ENCODE results near the gene PPIL1. TPM values are rescaled to one million over a fixed set of nuclear protein-coding genes. Genes with fewer than 3 reads are reported as not detected.

Gene PPIL1
- total and polyA plus RNA-seq, 2 of the 4 experiments (the other 2 are of a cell fraction), result 28.4 to 58.4 TPM

DNA sequence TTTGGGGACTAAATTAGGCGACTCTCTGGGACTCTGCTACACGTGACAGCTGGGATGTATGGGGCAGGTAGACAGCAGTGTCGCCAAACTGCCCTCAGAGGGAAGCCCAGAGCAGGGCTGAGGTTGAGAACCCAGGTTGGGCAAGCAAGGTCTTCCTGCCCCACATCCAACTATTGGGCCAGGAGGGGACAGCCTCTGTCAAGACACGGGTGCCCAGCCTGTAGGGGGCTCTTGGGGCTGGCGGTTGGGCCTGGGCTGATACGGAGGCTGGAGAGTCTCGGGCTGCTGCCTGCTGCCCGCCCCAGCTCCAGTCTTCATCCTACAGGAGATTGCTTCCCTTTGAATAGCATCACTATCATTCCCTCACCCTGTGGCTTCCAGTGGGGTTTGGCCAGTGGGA lies 68.7 kb downstream of the PPIL1 start:
- Histone ChIP-seq H2AK5ac (ENCODE audit: low read depth, low read length) (no peak overlapping the region), H3K18ac (ENCODE audit: low read depth, low read length) (no peak overlapping the region), H2BK20ac (ENCODE audit: low read depth, low read length) (no peak overlapping the region), H3K27ac (ENCODE audit: insufficient read depth, low read length) (no peak overlapping the region), H3K56ac (ENCODE audit: extremely low read depth, insufficient read depth, low read length) (no peak overlapping the region), H3K9ac (ENCODE audit: low read depth, low read length) (no peak overlapping the region), H2BK5ac (ENCODE audit: low read depth, low read length, poor library complexity, severe bottlenecking) (no peak overlapping the region), H3K4me1 (ENCODE audit: control insufficient read depth, insufficient read depth, low read length) (no peaks in the 10 kb centered on the region), H2AK9ac (replicated peaks; ENCODE audit: low read depth, low read length, poor library complexity) (no peak overlapping the region), H3K4me3 (ENCODE audit: insufficient read depth, low read depth, low read length) (no peak overlapping the region), H2BK120ac (ENCODE audit: low read depth, low read length) (no peak overlapping the region), H3K9me1 (ENCODE audit: insufficient read depth, low read length) (no peaks in the 10 kb centered on the region), H4K8ac (ENCODE audit: low read depth in 2 of 2, low read length in 2 of 2) (no peak overlapping the region), H3K9me3 (ENCODE audit: control insufficient read depth, insufficient read depth, low read length) (no peaks in the 10 kb centered on the region), H3K36me3 (ENCODE audit: control insufficient read depth, insufficient read depth, low read length) (no peaks in the 10 kb centered on the region), H3K79me1 (ENCODE audit: low read depth in 1 of 2, low read length in 2 of 2) (no peaks in the 10 kb centered on the region), H3K4ac (ENCODE audit: low read depth, low read length) (no peak overlapping the region), H4K20me1 (ENCODE audit: insufficient read depth, low read length) (no peaks in the 10 kb centered on the region), H2BK15ac (ENCODE audit: low read depth, low read length) (no peak overlapping the region), H4K5ac (ENCODE audit: low read depth, low read length) (no peak overlapping the region), H2AFZ (replicated peaks; ENCODE audit: low read length, poor library complexity) (no peak overlapping the region), H3K23ac (ENCODE audit: low read depth, low read length) (no peak overlapping the region), H4K91ac (ENCODE audit: insufficient read depth, low read depth, low read length) (no peak overlapping the region), H3K14ac (replicated peaks; ENCODE audit: low read depth, low read length) (no peak overlapping the region), H3K27me3 (ENCODE audit: control insufficient read depth, insufficient read depth, low read length) (peaks cover 57% of the 10 kb centered on the region), H3K4me2 (ENCODE audit: low read depth, low read length) (no peak overlapping the region)
- intact Hi-C loops (cut with micrococcal nuclease), result no loop called here
- POLR2A ChIA-PET (ENCODE audit: unreplicated experiment), result no interaction called here
- CTCF ChIA-PET, result no interaction called here
- WGBS, 2 experiments (ENCODE audit: extremely low coverage in 2 of 2, insufficient read length in 1 of 2), result 80% methylated on average over 1 of the region's 8 CpGs; no CpG with 5 or more reads in 1 of the 2 experiments
- DNase-seq, result no peak
- ATAC-seq (ENCODE audit: low read depth), result no peak
- TF ChIP-seq, protein P1, sequence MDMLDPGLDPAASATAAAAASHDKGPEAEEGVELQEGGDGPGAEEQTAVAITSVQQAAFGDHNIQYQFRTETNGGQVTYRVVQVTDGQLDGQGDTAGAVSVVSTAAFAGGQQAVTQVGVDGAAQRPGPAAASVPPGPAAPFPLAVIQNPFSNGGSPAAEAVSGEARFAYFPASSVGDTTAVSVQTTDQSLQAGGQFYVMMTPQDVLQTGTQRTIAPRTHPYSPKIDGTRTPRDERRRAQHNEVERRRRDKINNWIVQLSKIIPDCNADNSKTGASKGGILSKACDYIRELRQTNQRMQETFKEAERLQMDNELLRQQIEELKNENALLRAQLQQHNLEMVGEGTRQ (IDR thresholded peaks at IDR 0.05; ENCODE audit: low read depth, low read length), result no peak
- TF ChIP-seq POLR2A (IDR thresholded peaks at IDR 0.05; ENCODE audit: low read depth, low read length), result no peak
- no peak for TF ChIP-seq MXI1 (IDR thresholded peaks at IDR 0.05; ENCODE audit: borderline replicate concordance, low read depth, low read length)
- TF ChIP-seq RAD21 (IDR thresholded peaks at IDR 0.05; ENCODE audit: low read length), result no peak
- TF ChIP-seq MAFK (IDR thresholded peaks at IDR 0.05; ENCODE audit: low read depth, low read length), result no peak
- TF ChIP-seq RFX5 (IDR thresholded peaks at IDR 0.05; ENCODE audit: low read depth, low read length), result no peak
- in situ Hi-C loops (cut with MboI; ENCODE audit: low sequenced_read_pairs), result no loop called here
- dilution Hi-C loops (cut with HindIII; ENCODE audit: low sequenced_read_pairs, unreplicated experiment), result no loop called here
- no TSS peak for BruUV-seq (replicated peaks)

Data from IMR-90 (cell line).